ENCODE measurements around the gene PDE1C.

Gene PDE1C

GRCh38 chr7:31939076-31939475 lies 131.1 kb downstream of the PDE1C start:
- no peak for DNase-seq (ENCODE audit: low read depth, low spot score)

DNA sequence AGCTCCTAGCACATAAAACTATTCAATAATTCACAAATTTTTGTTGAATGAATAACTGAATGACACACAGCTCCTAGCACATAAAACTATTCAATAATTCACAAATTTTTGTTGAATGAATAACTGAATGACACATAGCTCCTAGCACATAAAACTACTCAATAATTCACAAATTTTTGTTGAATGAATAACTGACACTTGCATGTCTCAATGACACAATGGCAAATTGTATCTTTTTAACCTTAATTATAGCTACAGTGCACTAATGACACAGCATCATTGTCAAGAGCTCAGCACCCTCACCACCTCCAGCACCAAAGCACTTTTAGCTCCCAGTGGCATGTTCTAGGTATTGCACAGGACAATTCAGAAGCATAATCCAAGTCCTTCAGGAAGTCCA lies 131.6 kb downstream of the PDE1C start:
- no peak for DNase-seq (ENCODE audit: low read depth, low spot score)

DNA sequence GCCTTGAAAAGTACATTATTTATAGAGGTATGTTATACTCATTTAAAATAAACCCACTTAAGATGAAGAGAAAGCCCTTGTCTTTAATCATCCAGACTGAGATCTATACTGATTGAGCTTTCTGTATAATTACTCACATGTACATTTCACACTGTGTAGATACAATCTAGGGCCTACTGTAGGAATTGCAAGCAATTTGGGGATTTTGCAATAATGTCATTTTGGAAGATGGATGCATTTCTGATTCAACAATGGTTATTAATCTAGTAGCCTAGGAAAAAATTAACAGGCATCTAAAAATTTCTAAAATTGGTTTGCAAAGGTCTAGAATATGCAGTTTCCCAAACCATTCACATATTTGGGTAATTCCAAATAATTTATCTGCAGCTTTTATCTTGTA lies 132.2 kb downstream of the PDE1C start:
- no peak for DNase-seq (ENCODE audit: low read depth, low spot score)

DNA sequence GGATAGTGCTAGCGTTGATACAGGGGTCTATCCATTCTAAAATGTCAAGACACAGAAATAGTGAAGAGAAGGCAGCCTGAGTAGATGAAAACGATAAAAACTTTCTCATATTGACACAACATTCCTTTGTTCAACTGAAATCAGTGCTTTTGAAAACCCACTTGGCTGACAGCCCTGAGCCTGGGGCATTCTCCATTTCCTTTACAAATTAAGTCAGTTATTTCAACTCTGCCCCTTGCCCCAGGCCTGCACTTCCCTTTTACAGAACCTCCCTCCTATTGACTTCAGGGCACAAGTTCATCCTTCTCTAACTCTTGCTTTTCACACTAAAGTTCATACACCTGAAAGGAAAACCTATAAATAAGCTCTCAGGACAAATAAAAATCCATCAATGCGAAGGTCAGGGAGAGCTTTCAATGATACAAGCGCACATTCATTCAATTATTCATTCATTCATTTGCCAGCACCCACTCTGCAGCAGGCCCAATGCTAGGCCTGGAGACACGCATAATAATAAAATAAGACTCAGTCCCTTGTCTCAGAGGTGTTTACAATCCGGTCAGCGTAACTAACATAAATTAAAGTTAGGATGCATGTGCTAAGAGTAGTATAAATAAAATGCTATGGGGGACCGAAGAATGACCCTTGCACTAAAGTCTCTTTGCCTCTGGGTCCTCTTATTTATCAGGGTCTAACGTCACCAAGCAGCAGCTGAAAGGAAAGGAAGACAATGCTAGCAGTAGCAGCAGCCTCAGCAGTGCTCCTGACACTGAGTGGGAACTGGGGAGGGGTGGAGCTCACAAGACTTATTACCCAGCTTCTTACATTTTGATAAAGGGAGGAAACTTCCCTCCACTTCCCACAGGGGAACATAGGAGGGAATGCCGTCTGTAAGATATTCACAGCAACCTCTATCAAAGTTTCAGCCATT lies 134.8 kb downstream of the PDE1C start:
- no peak for DNase-seq (ENCODE audit: low read depth, low spot score)

- DNase-seq (ENCODE audit: low read depth, low spot score), result no peak
These were observed 135.7 kb downstream of the PDE1C start for GRCh38 chr7:31934551-31934950.

DNA sequence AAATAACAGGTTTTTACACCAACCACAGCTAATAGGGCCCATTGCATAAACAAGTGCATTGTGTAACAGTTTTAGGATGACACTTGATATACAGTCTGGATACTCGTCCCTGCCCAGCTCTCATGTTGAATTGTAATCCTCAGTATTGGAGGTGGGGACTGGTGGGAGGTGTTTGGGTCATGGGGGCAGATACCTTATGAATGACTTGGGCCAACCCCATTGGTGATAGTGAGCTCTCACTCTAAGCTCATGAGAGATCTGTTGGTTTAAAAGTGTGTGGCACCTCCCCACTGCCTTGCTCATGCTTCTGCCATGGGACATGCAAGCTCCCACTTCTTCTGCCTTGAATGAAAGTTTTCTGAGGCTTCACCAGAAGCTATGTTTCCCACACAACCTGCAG lies 136.7 kb downstream of the PDE1C start:
- DNase-seq (ENCODE audit: low read depth, low spot score), result no peak

DNA sequence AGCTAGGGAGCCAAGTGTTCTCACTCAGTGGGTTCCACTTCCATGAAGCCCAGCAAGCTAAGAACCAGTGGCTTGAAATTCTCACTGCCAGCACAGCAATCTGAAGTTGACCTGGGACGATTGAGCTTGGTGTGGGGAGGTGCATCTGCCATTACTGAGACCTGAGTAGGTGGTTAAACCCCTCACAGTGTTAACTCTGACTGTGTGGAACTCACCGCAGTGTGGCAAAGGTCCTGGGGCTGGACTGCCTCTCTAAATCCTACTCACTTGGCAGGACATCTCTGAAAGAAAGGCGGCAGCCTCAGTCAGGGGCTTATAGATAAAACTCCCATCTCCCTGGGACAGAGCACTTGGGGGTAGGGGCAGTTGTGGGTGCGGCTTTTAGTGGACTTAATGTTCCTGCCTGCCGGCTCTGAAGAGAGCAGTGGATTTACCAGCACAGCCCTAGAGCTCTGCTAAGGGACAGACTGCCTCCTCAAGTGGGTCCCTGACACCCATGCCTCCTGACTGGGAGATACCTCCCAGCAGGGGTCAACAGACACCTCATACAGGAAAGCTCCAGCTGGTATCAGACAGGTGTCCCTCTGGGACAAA lies 143.1 kb downstream of the PDE1C start:
- no peak for DNase-seq (ENCODE audit: low read depth, low spot score)

DNA sequence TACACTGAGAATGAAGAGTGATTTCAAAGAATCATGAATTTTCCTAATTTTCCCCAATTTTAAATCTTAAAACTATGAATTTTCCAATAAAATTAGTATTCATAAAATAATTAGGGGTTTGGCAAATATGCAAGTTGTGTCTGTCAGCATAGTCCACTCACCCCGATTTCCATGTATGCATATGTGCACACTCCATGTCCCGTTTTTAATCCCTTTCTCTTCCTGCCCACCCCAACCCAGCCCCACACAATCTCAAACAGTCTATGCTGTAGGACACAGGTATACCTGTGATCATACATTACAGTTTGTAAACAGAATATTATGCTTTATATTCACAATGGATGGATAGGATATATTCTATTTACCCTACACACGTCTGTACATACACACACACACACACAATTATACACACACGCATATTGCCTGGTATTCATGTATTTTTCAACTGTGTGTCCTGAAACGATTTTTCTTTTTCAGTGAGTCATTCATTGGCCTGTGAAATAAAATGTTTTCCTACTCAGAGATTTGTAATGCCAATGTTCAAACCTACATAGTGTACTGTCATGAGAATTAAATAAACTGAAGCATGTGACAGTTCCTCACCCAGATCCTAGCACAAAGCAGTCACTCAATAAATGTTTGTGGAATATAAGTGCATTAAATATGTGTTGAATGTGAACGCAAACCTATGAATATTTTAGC lies 144.3 kb downstream of the PDE1C start:
- no peak for DNase-seq (ENCODE audit: low read depth, low spot score)

- DNase-seq (ENCODE audit: low read depth, low spot score), result no peak
These were observed 146.0 kb downstream of the PDE1C start for GRCh38 chr7:31924251-31924650.

GRCh38 chr7:31922848-31923247 lies 147.4 kb downstream of the PDE1C start:
- DNase-seq (ENCODE audit: low read depth, low spot score), result no peak

GRCh38 chr7:31921047-31921446 lies 149.2 kb downstream of the PDE1C start:
- DNase-seq (ENCODE audit: low read depth, low spot score), result no peak

GRCh38 chr7:31919678-31920369 lies 150.4 kb downstream of the PDE1C start:
- no peak for DNase-seq (ENCODE audit: low read depth, low spot score)

DNA sequence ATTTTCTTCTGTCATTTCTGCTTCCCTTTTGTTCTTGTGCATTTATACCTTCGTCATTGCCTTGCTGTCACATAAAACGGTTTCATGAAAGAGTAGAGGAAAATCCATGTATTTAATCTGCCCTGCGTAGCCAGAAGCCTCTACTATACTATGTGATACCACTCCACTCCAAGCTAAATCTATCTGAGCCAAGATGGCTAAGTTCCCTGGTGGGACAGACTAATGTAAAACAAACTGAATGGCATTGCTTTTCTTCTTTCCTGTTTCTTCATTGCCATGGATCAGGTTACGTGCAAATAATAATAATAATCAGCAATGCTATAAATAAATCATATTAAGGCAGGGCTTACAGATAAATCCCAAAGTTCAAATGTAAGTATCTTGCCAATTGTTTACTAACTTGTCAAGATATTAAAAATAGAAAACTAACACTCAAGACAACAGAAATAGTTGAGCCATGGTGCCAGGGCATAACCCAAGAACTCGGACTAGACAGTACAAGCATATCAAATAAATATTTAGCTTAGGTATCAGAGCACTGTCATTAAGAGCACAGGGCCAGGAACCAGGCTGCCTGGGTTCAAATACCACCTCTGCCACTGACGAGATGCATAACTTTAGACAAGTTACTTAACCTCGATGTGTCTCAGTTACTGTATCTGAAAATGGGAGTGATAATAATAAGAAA lies 151.4 kb downstream of the PDE1C start:
- DNase-seq (ENCODE audit: low read depth, low spot score), result no peak

GRCh38 chr7:31917256-31917655 lies 153.0 kb downstream of the PDE1C start:
- no peak for DNase-seq (ENCODE audit: low read depth, low spot score)

- DNase-seq (ENCODE audit: low read depth, low spot score), result no peak
These were observed 160.0 kb downstream of the PDE1C start for GRCh38 chr7:31910191-31910590.

DNA sequence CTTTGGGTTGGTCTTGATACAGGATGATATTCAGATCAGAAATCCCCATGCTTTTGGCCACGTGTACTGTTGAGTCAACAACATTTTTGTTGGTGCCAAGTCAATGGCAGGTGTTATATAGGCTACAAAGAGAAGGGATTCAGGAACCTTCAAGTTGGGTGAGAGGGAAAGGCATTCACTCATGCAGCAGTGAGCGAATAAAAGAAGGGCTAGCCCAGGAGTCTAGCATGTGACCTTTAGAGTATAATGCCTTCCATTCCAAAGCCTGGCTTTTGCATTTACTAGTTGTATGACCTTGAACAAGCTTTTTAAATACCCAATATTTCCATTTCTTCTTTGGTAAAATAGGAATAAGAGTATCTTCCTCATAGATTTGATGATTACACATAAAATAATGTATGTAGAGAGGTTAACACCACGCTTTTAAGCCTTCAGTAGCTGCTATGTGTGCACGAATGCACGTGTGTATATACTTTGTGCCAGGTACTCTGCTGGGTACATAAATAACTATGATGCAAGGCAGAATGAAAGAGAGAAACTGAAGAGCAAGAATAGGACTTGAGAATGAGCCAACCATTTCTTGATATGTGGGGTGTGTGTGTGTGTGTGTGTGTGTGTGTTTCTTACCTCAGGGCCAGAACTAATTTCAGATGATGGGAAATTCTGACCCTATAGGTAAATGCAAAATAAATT lies 163.6 kb downstream of the PDE1C start:
- no peak for DNase-seq (ENCODE audit: low read depth, low spot score)

- DNase-seq (ENCODE audit: low read depth, low spot score), result no peak
These were observed 166.2 kb downstream of the PDE1C start for GRCh38 chr7:31903962-31904361.

DNA sequence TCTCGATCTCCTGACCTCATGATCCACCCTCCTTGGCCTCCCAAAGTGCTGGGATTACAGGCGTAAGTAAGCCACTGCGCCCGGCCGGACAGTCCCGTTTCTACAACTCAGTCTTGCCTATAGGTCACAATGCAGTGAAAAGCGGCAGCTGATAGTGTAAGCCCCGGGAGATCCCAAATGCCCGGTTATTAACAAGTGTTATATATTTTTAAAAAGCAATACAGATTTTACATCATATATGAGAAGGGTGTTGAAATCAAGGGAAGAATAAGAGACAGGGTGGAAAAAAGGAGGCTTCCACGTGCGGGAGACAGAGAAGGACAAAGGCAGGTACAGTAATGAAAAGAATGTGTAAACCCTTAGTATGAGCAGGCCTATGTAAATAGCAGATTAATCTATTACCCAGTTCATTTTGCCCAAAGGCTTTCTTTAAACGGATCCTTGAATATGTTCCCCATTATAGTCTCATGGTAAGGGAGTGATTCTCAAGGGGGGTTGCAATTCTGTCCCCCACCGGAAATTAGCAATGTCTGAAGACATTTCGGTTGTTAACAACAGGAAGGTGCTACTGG lies 170.8 kb downstream of the PDE1C start:
- no peak for DNase-seq (ENCODE audit: low read depth, low spot score)

DNA sequence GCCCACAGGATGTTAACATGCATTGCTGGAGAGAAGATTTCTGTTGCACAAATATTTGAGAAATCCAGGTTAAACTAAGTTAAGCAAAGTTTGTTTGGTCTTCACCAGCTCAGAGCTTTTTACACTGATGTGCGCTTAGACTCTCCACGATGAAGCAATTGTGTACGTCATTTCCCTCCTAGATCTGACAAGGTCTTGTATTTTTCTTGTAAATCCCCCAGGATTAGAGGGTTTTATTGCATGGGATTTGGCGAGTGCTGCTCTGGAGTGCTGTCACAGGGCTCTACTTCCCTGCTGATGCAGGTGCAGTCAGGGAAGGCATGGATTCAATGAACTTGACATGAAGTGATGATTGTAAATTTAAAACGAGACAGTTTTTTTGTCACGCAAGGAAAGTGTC lies 173.3 kb downstream of the PDE1C start:
- DNase-seq (ENCODE audit: low read depth, low spot score), result no peak

DNA sequence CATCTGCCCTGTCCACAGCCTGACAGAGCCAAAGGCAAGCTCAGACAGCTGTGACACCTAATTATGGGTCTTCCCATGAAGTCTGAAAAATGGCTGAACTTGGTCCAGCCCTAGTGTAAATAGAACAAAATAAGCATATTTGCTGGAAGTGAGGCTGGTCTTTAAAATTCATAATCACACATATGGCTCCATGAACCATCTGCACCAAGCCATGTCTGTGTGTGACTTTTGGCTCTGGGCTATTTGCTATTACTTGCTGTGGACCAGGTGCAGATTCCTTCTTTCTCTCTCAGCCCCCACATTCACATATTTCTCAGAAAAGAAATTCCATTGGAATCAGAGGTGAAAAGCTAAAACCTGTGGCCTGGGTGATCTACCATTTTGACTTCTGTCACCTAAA lies 175.9 kb downstream of the PDE1C start:
- DNase-seq (ENCODE audit: low read depth, low spot score), result no peak

Data from brain pericyte (primary cell).